Subcutaneous adipose tissue (tissue), 4 donors: Measurements from ENCODE around the gene STK35. TPM values are rescaled to one million over a fixed set of nuclear protein-coding genes. Genes with fewer than 3 reads are reported as not detected.

Source experiments
- small RNA-seq: library from RNA; depleted of rRNA; stranded (forward); fragments of <200 nt; gene quantifications from one replicate; pipeline ENCODE3, GENCODE V24; 2016
- total RNA-seq, 4 donors: library from RNA; depleted of rRNA; stranded (reverse); fragments of >200 nt; gene quantifications; one replicate each; pipeline ENCODE4 v1.1.0, GENCODE V29; 2016
- TF ChIP-seq, protein P1 (sequence below): fragments of 450-650 bp; IDR thresholded peaks from one replicate; pipeline ENCODE4 v1.5.1; 2016; ENCODE audit warnings: low read depth, mild to moderate bottlenecking, control low read depth, antibody characterized with exemption, moderate library complexity

STK35 gene
- total RNA-seq, 4 donors from 2014 or later, result 8.8 to 28.1 (median 11.1) TPM

DNA sequence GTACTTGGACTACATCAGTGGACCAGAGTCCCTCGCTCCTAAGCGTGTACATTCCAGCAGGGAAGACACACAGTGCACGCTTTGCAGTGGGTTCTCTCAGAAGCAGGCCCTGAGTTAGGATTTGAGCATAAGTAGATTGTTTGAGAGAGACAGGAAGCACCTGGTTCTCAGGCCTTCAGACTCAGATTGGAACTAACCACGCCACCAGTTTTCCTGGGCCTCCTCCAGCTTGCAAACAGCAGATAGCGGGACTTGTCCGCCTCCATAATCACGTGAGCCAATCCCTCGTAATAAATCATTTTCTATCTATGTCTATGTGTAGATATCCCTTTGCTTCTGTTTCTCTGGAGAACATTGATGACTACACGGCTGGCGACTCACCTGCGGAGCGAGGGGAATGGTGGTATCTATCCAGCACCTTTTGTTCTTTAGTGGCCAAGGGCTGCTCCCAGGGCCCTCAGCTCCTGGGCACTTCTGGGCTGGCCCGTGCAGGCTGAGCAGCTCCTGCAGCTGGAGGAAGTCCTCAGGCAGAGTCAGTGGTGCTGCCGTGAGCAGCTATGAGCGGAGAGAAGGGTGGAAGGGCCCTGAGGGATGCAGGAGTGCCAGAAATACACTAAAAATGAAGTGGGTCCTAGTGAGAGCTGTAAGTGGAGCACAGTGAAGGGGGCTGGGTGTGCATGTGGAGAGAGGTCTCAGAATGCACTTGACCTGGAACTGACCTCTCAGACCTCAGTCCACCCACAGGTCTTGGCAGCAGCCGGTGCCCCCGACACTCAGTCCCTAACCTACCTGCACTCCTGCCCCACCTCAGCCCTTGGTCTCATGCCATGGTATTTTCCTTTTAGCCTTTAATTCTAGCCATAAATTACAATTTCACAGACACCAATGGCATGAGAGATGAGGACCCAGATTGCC is 76.9 kb downstream of the STK35 start:
- TF ChIP-seq, protein P1, sequence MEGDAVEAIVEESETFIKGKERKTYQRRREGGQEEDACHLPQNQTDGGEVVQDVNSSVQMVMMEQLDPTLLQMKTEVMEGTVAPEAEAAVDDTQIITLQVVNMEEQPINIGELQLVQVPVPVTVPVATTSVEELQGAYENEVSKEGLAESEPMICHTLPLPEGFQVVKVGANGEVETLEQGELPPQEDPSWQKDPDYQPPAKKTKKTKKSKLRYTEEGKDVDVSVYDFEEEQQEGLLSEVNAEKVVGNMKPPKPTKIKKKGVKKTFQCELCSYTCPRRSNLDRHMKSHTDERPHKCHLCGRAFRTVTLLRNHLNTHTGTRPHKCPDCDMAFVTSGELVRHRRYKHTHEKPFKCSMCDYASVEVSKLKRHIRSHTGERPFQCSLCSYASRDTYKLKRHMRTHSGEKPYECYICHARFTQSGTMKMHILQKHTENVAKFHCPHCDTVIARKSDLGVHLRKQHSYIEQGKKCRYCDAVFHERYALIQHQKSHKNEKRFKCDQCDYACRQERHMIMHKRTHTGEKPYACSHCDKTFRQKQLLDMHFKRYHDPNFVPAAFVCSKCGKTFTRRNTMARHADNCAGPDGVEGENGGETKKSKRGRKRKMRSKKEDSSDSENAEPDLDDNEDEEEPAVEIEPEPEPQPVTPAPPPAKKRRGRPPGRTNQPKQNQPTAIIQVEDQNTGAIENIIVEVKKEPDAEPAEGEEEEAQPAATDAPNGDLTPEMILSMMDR, result no peak

DNA sequence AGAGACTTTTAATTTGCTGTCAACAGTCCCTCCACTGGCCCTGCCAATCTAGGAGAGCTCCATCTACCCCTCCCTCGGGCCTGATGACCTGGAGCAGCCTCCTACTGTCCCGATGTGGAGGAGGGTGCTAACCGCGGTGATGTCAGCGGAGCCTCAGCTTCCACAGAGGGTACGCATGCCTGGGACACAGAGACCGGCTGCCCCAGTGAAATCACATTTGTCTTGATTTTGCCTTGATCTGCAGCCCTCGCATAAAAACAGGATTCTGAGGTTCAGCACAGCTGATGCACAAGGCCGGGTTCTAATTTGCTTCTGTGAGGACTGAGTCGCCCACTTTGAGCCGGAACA is 77.6 kb downstream of the STK35 start:
- TF ChIP-seq, protein P1, result no peak

DNA sequence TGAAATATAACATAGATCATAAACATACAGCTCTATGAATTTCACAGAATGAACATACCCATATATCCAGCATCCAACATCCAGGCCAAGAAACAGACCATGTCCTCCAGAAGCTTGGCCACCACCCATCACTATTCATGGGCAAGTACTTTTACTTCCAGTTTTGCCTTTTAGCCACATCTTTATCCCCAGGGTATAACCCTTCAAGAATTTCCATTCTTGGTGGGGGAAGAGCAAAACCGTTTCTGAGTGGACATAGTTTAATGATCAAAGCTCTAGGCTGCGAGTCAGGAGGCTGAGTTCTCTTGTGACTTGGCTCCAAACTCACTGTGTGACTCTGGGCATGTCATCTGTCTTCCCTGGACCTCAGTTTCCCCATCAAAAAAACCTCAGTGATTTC is 78.3 kb downstream of the STK35 start:
- TF ChIP-seq, protein P1, result no peak

DNA sequence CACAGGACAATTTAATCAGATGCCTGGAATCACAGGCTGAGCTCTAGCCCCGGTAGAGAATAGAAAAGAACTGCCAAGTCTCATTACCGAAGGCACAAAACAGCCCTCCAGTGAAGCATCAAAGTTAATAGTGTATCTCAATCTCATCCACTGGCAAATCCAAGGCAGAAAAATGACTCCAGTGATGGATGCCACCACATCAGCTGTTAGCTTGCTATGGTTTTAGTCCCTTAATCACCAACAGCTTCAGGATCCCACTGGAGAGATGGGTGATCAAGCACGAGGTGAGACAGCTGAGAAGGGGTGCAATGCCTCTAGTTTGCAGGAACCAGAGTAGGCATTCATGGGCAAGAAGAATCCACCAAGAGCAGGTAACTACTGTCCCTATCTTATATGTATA is 81.8 kb downstream of the STK35 start:
- TF ChIP-seq, protein P1, result no peak

DNA sequence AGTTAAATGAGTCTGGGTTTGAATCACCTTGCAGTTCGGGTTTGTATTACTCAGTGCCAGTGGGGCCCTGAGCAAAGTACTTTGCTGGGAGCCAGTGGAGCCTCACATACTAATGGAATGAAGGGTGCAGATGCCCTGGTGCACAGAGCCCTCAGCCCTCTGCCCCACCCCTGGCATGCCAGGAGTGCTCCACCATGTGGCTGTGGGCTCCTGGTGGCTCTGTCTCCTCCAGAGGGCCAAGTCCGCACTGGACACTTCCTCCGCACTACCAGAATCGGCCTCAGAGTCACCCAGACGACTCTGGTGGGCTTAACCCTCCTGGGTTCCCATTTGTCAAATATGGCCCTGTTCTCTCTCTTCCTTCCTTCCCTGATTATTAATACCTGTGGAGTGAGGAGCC is 94.0 kb downstream of the STK35 start:
- TF ChIP-seq, protein P1, result no peak

DNA sequence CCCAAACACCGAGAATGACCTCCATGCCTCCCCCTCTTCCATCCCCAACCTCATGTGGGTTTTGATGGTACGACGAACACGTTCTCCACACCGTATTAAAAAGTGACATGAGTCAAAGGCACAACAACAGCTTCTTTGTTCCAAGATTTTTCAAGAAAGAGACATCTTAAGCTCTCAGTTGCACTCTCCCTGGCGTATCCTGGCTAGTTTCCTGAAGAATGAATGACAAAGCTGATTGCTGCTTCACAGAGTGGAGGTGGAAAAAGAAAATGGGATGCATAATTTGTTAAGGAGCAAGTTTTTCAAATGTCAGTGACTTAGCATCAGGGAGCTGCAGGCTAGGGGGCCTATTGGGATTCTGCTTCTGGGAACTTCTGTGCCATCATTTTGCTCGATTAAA is 95.5 kb downstream of the STK35 start:
- TF ChIP-seq, protein P1, result no peak

Small RNA genes within 50 kb of the gene (small RNA-seq; reads per million reads assigned to genes)
- not detected for gene RPL7P2

Other genes starting within 250 kb of the STK35 start
- 100 to 1,000 TPM in 1 of 4 donors, 10 to 100 TPM in 3; 35.0 to 101 (median 53.1) TPM for gene SIRPA, start 206.4 kb upstream of the STK35 start, total RNA-seq
- gene PDYN, start 107.8 kb upstream of the STK35 start, total RNA-seq, result not detected
- gene TGM3, start 194.2 kb downstream of the STK35 start, total RNA-seq, result under 1 TPM in 1 of 4 donors, not detected in 3; 0.19 TPM